CD4-positive, alpha-beta T cell treated with Interleukin-15 for 4 hours (primary cell): ENCODE results near the gene MAP2K1.
"Not testable (repeated sequence)": the region's sequence is repeated elsewhere in the genome, so short reads cannot be mapped to it uniquely, and the experiment has no call there.

Experiments
- DNase-seq: peaks from one replicate; pipeline ENCODE4 v3.0.0-alpha.2; 2020; ENCODE audit warnings: low spot score

Gene MAP2K1

DNA sequence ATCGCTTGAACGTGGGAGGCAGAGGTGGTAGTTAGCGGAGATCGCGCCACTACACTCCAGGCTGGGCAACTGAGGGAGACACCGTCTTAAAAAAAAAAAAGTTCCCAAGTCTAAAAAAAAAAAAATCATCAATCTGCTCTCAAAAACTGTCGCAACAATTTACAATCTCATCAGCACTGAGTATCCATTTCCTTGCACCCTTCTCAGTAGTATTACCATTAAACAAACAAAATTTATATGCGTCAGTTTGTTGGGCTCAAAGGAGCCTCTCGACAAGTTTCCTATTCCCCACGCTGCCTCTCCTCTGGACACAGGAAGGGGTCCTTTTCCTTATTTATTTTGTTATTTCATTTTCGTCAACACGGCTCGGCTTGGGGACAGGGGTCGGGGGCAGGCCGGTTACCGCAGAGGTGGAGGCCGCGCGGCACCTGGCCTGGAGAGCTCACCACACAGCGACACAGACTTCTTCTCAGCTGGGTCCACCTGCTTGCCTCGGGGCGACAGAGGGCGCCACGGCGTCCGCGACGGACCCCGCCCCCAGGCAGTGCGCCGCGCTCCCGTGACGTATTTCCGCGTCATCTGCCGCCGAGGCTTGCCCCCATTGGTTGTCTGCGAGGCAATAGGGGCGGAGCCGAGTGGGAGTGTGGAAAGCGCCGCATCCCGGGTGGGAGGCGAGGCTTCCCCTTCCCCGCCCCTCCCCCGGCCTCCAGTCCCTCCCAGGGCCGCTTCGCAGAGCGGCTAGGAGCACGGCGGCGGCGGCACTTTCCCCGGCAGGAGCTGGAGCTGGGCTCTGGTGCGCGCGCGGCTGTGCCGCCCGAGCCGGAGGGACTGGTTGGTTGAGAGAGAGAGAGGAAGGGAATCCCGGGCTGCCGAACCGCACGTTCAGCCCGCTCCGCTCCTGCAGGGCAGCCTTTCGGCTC lies at the start of gene MAP2K1:
TSS of gene MAP2K1 (plus strand) at position 709 of the 920 bp plus-strand sequence. CDS start 436 bp downstream, outside the sequence.
- peak; percentile 97 for DNase-seq

DNA sequence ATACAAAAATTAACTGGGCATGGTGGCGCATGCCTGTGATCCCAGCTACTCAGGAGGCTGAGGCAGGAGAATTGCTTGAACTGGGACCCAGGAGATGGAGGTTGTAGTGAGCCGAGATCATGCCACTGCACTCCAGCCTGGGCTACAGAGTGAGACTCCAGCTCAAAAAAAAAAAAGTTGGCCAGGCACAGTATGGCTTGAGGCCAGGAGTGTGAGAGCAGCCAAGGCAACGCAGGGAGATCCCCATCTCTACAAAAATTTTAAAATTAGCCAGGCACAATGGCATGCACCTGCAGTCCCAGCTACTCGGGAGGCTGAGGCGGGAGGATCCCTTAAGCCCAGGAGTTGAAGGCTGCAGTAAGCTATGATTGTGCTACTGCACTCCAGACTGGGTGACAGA lies 38.2 kb upstream of the MAP2K1 start:
- not testable (repeated sequence) for DNase-seq

DNA sequence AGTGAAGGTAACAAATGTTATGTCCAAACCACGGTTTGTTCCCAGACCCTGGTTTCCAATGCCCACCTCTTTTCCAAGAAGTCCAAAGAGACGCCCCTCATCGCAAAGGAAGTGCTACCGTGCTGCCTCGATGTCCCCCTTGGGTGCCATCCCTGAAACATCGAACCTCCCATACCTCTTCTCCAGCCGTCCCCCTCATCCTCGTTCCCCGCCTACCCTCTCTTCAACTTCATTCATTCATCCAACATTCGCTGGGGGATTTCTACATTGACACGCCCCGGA lies 30.7 kb upstream of the MAP2K1 start:
- no peak for DNase-seq

DNA sequence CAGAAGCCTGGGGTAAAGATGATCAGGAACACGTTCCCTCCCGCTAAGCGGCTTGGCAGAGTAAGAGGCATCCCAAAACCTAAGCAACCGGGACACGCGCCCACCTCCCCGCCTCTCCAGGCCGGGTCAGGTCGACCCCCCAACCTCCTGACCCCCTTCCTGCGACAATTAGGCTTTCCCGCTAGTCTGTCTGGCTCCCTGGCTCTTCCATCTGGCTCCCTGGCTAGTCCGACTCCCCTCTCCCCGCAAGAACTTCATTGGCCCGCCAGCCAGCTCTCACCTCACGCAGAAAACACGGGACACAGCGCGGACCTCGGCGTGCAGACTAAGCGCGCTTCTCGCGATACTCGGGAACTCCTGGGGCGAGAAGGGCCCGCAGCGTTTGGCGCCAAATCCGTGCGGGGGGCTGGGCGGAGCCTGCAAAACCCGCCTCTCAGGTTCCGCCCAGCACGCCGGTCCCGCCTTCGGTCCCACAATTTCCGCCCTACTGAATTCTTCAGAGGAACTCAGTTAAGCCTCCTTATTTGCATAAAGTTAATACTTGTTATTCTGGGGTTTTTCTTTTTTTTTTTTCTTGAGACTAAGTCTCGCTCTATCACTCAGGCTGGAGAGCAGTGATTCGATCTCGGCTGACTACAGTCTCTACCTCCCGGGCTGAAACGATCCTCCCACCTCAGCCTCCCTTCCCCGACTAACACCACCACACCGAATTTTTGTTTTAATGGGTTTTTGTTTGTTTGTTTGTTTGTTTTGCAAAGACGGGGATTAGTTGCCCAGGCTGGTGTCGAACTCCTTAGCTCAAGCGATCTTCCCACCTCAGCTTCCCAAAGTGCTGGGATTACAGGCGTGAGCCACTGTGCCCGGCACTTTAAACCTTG lies 30.1 kb upstream of the MAP2K1 start, which contains the start of gene TIPIN:
TSS of gene TIPIN (minus strand) at position 327 of the 878 bp plus-strand sequence. CDS start 3,738 bp downstream, outside the sequence.
- DNase-seq = peak; percentile 97

DNA sequence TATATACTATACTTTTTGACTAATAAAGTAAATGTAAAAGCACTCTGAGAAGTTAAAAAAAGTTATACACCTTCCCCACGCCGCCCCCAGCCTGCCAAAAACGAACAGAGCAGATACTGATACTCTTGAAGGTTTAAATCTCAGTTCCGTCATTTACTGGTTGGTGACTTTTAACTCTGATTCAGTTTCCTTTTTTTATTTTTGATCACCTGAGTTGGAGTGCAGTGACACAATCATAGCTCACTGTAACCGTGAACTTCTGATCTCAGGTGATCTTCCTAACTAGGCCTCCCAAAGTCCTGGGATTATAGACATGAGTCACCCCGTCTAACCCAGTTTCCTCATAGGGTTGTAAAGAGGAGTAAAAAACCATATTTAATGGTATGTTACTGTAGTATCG lies 27.0 kb upstream of the MAP2K1 start:
- no peak for DNase-seq

DNA sequence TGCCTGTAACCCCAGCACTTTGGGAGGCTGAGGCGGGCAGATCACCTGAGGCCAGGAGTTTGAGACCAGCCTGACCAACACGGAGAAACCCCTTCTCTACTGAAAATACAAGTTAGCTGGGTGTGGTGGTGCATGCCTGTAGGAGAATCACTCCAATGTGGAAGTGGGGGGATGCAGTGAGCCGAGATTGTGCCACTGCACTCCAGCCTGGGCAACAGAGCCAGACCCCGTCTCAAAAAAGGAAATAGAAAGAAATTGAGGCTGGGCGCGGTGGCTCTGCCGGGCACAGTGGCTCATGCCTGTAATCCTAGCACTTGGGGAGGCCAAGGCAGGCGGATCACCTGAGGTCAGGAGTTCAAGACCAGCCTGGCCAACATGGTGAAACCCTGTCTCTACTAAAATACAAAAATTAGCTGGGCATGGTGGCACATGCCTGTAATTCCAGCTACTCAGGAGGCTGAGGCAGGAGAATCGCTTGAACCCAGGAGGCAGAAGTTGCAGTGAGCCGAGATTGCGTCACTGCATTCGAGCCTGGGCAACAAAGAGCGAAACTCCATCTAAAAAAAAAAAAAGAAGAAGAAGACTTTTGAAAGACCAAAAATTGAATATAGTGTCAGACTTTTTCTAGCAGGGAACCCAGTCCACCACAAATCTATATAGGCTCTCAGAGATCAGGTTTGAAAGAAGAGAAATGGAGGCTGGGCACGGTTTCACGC lies 24.8 kb upstream of the MAP2K1 start:
- DNase-seq = not testable (repeated sequence)

DNA sequence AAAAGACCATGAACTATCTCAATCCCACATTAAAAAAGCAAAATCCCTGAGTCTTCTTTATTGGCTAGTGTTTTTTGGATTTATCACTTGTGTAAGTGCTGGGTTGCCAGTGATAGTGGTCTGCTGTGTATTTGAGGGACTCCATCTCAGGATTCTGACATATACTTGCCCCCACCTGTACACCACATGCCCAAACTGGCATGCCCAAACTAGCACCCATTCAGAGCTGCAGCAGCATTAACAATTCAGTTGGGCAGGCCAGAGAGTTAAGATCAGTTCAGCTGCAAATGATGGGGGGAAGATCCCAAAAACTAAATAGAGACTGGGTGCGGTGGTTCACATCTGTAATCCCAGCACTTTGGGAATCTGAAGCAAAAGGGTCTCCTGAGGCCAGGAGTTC lies 23.9 kb upstream of the MAP2K1 start:
- no peak for DNase-seq

DNA sequence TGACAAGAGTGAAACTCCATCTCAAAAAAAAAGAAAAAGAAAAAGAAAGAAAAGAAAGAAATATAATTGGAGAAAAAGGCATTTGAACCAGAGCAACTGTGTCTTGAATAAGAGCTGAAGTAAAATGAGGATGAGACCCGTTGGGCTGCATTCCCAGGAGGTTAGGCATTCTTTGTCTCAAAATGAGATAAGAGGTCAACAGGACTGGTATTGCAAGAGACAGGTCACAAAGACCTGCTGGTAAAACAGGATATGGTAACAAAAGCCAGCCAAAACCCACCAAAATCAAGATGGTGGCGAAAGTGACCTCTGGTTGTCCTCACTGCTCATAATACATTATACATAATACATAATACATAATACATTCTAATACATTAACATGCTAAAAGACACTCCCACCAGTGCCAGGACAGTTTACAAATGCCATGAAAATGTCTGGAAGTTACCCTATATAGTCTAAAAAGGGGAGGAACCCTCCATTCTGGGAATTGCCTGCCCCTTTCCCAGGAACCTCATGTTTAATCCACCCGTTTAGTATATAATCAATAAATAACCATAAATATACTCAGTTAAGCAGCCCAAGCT lies 21.7 kb upstream of the MAP2K1 start:
- no peak for DNase-seq

DNA sequence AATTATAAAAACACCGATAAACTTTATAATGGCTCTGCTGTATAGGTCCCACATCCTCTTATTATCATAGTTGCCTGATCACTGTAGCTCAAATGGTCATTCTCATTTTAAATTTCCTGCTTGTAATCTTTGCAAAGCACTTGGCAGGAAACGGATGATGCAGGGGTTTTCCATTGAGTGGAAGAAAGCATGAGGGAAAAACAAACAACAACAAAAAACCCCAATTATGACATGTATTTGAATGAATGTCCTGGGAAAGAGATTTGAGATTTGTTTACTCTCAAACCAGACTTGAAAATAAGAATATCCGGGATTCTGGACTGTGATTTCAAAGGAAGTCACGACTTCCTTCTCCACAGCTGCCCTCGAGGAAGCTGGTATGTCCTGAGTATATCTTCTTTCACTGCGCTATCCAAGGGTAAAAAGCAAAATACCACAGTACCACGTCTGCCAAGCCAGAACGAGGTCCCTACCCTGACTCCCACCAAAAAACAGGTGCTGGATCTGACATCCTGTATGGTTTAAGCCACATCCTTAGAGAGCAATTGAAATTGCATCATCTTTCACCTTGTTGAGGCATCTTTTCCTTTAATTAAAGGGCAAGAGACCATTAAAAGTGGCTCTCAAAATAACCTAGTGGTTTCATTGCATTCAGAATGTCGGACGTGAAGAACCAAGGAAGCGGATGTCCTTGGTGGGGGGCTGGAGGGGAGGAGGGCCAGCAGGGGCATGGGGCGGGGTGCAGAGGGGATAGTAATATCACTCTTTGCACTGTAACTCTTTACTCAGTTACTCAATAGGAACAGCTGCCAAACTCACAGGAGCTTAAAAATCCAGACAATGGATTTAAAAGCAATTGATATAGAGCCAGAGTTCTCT lies 16.7 kb upstream of the MAP2K1 start:
- no peak for DNase-seq

DNA sequence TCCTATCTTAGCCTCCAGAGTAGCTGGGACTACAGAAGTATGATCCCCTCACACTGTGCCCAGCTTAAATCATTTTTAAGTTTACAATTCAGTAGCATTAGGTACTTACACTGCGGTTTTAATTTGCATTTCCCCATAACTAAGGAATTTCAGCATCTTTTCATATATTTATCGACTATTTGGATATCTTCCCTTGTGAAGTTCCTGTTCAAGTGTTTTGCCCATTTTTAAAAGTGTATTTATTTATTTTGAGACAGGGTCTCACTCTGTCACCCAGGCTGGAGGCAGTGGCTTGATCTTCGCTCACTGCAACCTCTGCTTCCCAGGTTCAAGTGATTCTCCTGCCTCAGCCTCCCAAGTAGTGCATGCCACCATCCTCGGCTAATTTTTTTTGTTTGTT lies 12.5 kb upstream of the MAP2K1 start:
- DNase-seq = no peak

DNA sequence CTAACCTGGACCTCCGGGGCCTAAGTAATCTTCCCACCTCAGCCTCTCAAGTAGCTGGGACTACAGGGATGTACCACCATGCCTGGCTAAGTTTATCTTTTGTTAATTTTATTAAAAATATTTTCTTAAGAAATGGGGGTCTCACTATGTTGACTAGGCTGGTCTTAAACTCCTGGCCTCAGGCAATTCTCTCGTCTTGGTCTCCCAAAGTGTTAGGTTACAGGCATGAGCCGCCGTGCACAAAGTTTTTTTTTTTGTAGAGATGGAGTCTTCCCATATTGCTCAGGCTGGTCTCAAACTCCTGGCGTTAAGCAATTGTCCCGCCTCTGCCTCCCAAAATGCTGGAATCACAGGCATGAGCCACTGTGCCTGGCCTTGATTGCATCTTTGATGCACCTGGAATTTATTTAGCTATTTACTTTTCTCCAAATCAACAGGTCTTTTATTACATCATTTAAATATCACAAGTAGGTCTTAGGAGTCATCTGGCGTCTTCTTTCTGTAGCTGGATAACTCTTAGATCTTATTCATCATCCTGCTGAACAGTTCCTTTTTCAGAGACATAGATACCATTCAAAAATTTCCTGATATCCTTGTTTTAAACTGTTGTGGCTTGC lies 7.8 kb upstream of the MAP2K1 start:
- no peak for DNase-seq

DNA sequence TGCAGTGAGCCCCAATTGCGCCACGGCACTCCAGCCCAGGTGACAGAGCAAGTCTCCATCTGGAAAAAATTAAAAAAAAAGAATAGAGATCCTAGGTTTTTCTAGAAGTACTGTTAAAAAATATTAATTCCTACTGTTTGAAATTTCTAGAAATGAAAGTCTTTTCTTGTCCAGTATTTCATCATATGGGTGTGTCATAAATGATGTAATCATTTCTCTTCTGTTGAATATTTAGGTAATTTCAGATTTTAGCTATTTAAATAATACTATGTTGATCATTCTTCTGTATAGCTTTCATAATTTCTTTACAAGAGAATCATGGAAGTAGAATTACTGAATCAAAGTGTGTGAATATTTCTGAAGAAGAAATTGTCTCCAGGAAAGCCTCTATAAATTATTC lies 5.3 kb upstream of the MAP2K1 start:
- not testable (repeated sequence) for DNase-seq

DNA sequence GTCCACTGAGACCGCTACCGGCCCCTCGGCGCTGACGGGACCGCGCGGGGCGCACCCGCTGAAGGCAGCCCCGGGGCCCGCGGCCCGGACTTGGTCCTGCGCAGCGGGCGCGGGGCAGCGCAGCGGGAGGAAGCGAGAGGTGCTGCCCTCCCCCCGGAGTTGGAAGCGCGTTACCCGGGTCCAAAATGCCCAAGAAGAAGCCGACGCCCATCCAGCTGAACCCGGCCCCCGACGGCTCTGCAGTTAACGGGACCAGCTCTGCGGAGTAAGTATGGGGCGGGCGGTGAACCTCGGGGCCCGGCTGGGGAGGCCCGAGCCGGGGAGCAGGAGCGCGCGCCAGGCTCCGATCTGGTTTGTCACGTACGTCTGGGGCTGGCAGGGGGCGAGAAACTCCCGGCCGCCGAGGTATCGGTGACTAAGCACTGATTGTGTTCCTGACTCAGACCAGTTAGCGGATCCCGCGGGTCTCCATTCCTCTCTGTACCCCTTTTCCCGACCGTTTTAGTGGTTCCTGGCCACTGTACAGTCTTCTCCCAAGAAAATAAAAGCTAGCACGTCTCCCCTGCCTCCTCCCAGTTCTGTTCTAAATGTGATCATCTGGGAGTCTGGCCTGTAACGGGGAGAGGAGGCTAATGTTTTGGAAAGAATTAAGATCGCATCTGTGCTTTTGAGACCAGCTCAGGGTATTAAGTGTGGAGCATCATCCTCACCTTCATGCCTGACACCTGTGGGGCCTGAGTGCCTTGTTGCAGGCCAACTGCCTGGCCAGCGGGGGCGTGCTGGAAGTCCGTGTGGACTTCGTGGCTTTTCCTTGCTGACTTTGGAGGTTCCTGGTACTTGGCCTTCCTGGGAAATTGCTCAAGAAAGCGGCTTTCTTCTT lies 691 bp downstream of the MAP2K1 start:
- peak; percentile 72 for DNase-seq

DNA sequence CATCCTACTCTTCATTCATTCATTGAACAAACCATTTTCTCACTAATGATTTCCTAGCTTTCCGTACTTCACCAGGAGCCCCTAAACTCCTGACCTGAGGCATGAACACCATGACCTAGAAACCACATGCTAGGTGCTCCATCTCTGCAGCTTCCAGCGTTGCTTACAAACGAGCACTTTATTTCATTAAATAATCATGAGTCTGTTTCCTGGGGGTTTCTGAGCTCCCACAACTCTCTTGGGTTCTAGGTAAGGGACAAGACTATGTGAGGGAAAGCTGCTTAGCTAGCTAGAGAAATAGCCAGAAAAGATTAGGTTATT lies 1.3 kb downstream of the MAP2K1 start:
- DNase-seq = no peak

DNA sequence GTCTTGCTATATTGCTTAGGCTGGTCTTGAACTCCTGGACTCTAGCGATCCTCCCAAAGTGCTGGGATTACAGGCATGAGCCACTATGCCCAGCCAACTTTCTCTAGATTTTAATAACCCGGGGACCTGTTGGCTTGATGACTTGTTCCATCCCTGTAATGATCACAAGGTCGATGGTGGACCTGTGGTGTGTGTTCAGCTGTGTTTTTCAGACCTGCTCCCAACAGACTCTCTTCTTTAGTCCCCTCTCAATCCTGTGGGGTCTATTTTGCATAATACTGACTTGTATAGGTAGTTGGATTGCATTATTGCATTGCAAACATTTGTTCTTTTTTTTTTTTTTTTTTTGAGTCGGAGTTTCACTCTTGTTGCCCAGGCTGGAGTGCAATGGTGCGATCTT lies 1.9 kb downstream of the MAP2K1 start:
- no peak for DNase-seq

DNA sequence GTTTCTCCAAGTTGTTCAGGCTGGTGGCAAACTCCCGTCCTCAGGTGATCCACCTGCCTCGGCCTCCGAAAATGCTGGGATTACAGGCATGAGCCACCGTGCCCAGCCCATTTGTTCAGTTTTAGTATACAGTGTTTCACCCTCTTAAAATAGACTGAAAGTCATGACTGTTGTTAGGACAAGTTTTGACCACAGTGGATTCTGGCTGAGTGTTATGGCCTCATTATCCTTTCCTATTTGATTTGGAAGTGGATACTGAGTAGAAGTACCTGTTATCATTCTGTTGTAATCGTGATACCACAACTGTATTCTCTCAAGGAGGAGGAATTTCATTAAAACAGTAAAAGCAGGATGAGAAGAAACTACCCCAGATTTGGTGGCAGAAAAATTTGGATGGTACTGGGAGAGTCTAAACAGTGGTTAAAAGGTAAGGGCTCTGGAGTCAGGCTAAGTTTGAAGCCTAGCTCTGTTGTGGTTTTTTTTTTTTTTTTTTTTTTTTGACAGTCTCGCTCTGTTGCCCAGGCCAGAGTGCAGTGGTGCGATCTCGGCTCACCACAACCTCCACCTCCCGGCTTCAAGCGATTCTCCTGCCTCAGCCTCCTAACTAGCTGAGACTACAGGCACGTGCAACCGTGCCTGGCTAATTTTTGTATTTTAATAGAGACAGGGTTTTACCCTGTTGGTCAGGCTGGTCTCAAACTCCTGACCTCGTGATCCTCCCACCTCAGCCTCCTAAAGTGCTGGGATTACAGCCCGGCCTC lies 2.6 kb downstream of the MAP2K1 start:
- DNase-seq = no peak

DNA sequence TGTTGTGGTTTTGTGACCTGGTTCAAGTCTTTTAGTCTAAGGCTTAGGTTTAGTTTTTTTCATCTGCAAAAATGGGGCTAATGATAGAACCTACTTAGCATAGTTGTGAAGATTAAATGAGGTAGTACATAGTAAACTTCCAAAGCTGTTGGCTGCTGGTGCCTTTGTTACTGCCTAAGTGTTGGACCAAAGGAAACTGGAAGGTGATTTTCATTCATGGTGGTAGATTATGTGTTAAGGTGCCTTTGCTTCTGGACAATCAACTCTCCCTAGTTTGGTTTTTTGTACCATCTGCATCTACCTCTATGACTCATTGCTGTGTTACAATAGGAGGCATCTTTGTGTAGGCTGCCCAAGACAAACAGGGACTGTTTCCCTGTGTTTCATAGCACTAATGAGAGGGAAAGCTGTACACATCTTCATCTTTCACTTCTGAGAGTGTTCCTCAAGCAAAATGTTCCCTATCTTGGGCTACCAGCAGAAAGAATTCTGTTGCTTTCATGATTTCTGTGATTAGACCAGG lies 3.2 kb downstream of the MAP2K1 start:
- no peak for DNase-seq

DNA sequence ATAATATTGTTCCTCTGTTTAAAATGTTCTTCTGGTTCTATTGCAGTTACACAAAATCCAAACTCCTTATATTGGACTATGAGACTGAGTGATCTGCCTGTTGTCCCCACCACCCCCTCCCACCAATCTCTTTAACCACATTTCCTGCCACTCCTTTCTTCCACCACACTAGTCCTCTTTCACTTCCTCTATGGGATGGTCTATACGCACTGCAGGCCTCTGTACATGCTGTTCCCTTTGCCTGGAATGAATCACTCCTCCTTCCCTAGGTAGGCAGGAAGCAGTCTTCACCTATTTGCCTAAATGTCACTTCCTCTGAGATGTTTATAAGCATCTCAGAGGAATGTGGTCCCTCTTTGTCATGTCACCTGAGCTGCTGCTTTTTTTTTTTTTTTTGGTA lies 4.0 kb downstream of the MAP2K1 start:
- peak; percentile 39 for DNase-seq

DNA sequence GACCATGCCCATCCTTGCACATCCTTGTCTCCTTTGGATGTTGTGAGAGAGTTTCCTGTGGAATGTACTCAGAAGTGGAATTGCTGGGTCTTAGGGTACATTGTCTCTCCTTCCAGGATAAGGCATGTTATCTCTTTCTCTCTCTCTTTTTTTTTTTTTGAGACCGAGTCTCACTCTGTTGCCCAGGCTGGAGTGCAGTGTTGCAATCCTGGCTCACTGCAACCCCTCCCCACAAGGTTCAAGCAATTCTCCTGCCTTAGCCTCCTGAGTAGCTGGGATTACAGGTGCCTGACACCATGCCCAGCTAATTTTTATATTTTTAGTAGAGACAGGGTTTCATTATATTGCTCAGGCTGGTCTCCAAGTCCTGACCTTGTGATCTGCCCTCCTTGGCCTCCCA lies 6.3 kb downstream of the MAP2K1 start:
- DNase-seq = not testable (repeated sequence)
